Parathyroid adenoma (tissue), 2 donors: ENCODE results near the gene ANAPC2.

Experiments used
- H2AFZ ChIP-seq: fragments of 300-600 bp; sonication (generic); one replicate; pipeline ENCODE4 v1.7.0; 2017; ENCODE audit warnings: antibody characterized with exemption, mild to moderate bottlenecking
- H3K27ac ChIP-seq: fragments of 300-600 bp; sonication (generic); one replicate; pipeline ENCODE4 v1.7.0; 2017
- H3K27me3 ChIP-seq: fragments of 300-600 bp; sonication (generic); one replicate; pipeline ENCODE4 v1.7.0; 2017; ENCODE audit warnings: low read length; ENCODE audit not compliant: control insufficient read depth, insufficient read depth
- H3K36me3 ChIP-seq: fragments of 300-600 bp; sonication (generic); one replicate; pipeline ENCODE4 v1.7.0; 2017; ENCODE audit warnings: low read length; ENCODE audit not compliant: control insufficient read depth, insufficient read depth
- H3K4me1 ChIP-seq: fragments of 300-600 bp; sonication (generic); one replicate; pipeline ENCODE4 v1.7.0; 2017; ENCODE audit warnings: control low read depth
- H3K4me2 ChIP-seq: fragments of 300-600 bp; sonication (generic); one replicate; pipeline ENCODE4 v1.7.0; 2017; ENCODE audit warnings: low read length
- H3K4me3 ChIP-seq: fragments of 300-600 bp; sonication (generic); one replicate; pipeline ENCODE4 v1.7.0; 2017; ENCODE audit warnings: low read depth, low read length
- H3K79me2 ChIP-seq: fragments of 300-600 bp; sonication (generic); one replicate; pipeline ENCODE4 v1.7.0; 2017; ENCODE audit warnings: control low read depth
- H3K9ac ChIP-seq: fragments of 300-600 bp; sonication (generic); one replicate; pipeline ENCODE4 v1.7.0; 2017; ENCODE audit warnings: mild to moderate bottlenecking
- H3K9me3 ChIP-seq: fragments of 300-600 bp; sonication (generic); one replicate; pipeline ENCODE4 v1.7.0; 2017; ENCODE audit warnings: low read length; ENCODE audit not compliant: control insufficient read depth
- CTCF ChIP-seq: fragments of 300-600 bp; sonication (generic); IDR thresholded peaks from one replicate; pipeline ENCODE4 v1.7.0; 2017; ENCODE audit warnings: antibody characterized with exemption, mild to moderate bottlenecking
- donor health status: primary hyperparathyroidism.

Gene ANAPC2

GRCh38 chr9:137167277-137167746 lies 21.0 kb downstream of the ANAPC2 start:
- Histone ChIP-seq H3K9me3 (no peaks in the 10 kb centered on the region), H3K4me3 (no peak overlapping the region), H3K4me2 (no peak overlapping the region), H2AFZ (no peak overlapping the region), H3K36me3 (no peaks in the 10 kb centered on the region), H3K27me3 (peaks cover 16% of the 10 kb centered on the region), H3K79me2 (no peaks in the 10 kb centered on the region), H3K27ac (no peak overlapping the region), H3K4me1 (no peaks in the 10 kb centered on the region), H3K9ac (no peak overlapping the region)
- no peak for TF ChIP-seq CTCF

GRCh38 chr9:137166380-137167229 lies 21.8 kb downstream of the ANAPC2 start:
- H3K4me3 ChIP-seq = no peak overlapping the region
- H3K79me2 ChIP-seq = no peaks in the 10 kb centered on the region
- H3K4me1 ChIP-seq = no peaks in the 10 kb centered on the region
- H3K4me2 ChIP-seq = no peak overlapping the region
- H2AFZ ChIP-seq = no peak overlapping the region
- TF ChIP-seq CTCF = no peak
- H3K27me3 ChIP-seq = peaks cover 16% of the 10 kb centered on the region
- no peak overlapping the region for H3K27ac ChIP-seq
- H3K9me3 ChIP-seq = no peaks in the 10 kb centered on the region
- no peak overlapping the region for H3K9ac ChIP-seq
- H3K36me3 ChIP-seq = no peaks in the 10 kb centered on the region

- no peak overlapping the region for H3K9ac ChIP-seq
- no peaks in the 10 kb centered on the region for H3K79me2 ChIP-seq
- no peak overlapping the region for H2AFZ ChIP-seq
- no peak overlapping the region for H3K4me3 ChIP-seq
- no peak for TF ChIP-seq CTCF
- no peaks in the 10 kb centered on the region for H3K36me3 ChIP-seq
- no peak overlapping the region for H3K27ac ChIP-seq
- no peaks in the 10 kb centered on the region for H3K9me3 ChIP-seq
- H3K4me1 ChIP-seq = no peaks in the 10 kb centered on the region
- no peak overlapping the region for H3K4me2 ChIP-seq
- peaks cover 16% of the 10 kb centered on the region for H3K27me3 ChIP-seq
Observed at GRCh38 chr9:137165250-137165836, 23.0 kb downstream of the ANAPC2 start.

GRCh38 chr9:137164370-137165249 lies 23.8 kb downstream of the ANAPC2 start:
- H3K27ac ChIP-seq = no peak overlapping the region
- no peak overlapping the region for H3K4me2 ChIP-seq
- H3K79me2 ChIP-seq = no peaks in the 10 kb centered on the region
- no peaks in the 10 kb centered on the region for H3K4me1 ChIP-seq
- no peak for TF ChIP-seq CTCF
- H2AFZ ChIP-seq = no peak overlapping the region
- H3K9ac ChIP-seq = no peak overlapping the region
- H3K27me3 ChIP-seq = peaks cover 15% of the 10 kb centered on the region
- H3K4me3 ChIP-seq = no peak overlapping the region
- H3K9me3 ChIP-seq = no peaks in the 10 kb centered on the region
- H3K36me3 ChIP-seq = no peaks in the 10 kb centered on the region
